22Rv1 (cell line): ENCODE results near the gene TMEM89.

Experiments used
- CTCF ChIP-seq: fragments of 450-650 bp; IDR thresholded peaks from 2 replicates; pipeline ENCODE4 v1.5.1; 2017; ENCODE audit warnings: mild to moderate bottlenecking
- ZFX ChIP-seq: fragments of 450-650 bp; IDR thresholded peaks from 2 replicates; pipeline ENCODE4 v1.6.1; 2017; ENCODE audit warnings: antibody characterized with exemption, borderline replicate concordance

GRCh38 chr3:48664313-48664644 lies 42.7 kb upstream of the TMEM89 start:
- peak; percentile 65 for TF ChIP-seq CTCF
- no peak for TF ChIP-seq ZFX
